OCI-LY1 (cell line): Measurements from ENCODE around the gene EPN2.

Experiments used
- CTCF ChIP-seq: fragments of 200-600 bp; sonication (generic), shearing (Covaris generic); IDR thresholded peaks from 2 replicates; pipeline ENCODE4 v1.5.1; 2017; ENCODE audit warnings: mild to moderate bottlenecking, antibody characterized with exemption, low read length, moderate library complexity, mixed read lengths
- EZH2 ChIP-seq: fragments of 200-600 bp; sonication (generic), shearing (Covaris generic); IDR thresholded peaks from 2 replicates; pipeline ENCODE4 v1.8.0; 2017; ENCODE audit warnings: borderline replicate concordance, mixed run types, mild to moderate bottlenecking, antibody characterized with exemption, low read length, moderate library complexity, mixed read lengths

- TF ChIP-seq CTCF: no peak
- no peak for TF ChIP-seq EZH2
Observed at GRCh38 chr17:19275457-19276127, 38.4 kb downstream of the EPN2 start.
